SU-DHL-6 (cell line): Measurements from ENCODE around the gene FGD4.

ENCODE experiments used
- CTCF ChIP-seq: fragments of 200-600 bp; sonication (generic); IDR thresholded peaks from one replicate; pipeline ENCODE4 v1.5.1; 2017; ENCODE audit warnings: antibody characterized with exemption, mild to moderate bottlenecking, low read length, moderate library complexity; ENCODE audit not compliant: insufficient read depth, poor library complexity, severe bottlenecking
- EZH2phosphoT487 ChIP-seq: fragments of 200-600 bp; sonication (generic), shearing (Covaris generic); conservative IDR thresholded peaks from 2 replicates; pipeline ENCODE4 v1.6.1; 2018; ENCODE audit warnings: mild to moderate bottlenecking, antibody characterized with exemption, low read length, moderate library complexity, mixed read lengths

- TF ChIP-seq CTCF (no peak), EZH2phosphoT487 (no peak)
These were observed 55.5 kb downstream of the FGD4 start for GRCh38 chr12:32454866-32455265.
